ENCODE data around the gene SIAH2.

SIAH2 gene

DNA sequence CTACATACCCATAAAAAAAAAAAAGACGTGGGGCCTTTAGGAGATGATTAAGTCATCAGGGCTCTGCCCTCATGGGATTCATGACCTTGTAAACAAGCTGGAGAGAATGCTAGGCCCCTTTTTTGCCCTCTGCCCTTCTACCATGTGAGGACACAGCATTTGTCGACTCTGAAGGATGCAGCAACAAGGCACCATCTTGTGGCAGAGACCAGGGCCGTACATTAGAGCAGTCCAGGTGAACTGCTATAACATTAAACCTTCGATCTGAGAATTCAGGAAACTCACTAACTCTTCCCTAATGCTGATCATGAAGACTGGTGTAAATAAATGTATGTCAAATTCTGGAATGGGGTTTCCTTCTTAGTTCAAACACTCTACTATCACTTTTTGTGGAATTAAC is 30.7 kb upstream of the SIAH2 start:
- ATAC-seq (ENCODE audit: low read depth) (no peak), DNase-seq (ENCODE audit: low spot score) (no peak)
- Histone ChIP-seq H3K27me3 (ENCODE audit: insufficient read depth, poor library complexity, severe bottlenecking) (no peaks in the 10 kb centered on the region), H3K9me3 (ENCODE audit: severe bottlenecking) (no peaks in the 10 kb centered on the region), H3K4me1 (ENCODE audit: insufficient read depth, poor library complexity, severe bottlenecking) (no peaks in the 10 kb centered on the region), H3K36me3 (ENCODE audit: low read depth) (no peaks in the 10 kb centered on the region), H3K4me3 (ENCODE audit: severe bottlenecking) (no peak overlapping the region), H3K27ac (ENCODE audit: poor library complexity, severe bottlenecking) (no peak overlapping the region)
- no peak for TF ChIP-seq CTCF (IDR thresholded peaks at IDR 0.05; ENCODE audit: poor library complexity, severe bottlenecking)

GRCh38 chr3:150790629-150791028 is 27.7 kb upstream of the SIAH2 start:
- Histone ChIP-seq H3K27me3 (ENCODE audit: insufficient read depth, poor library complexity, severe bottlenecking) (no peaks in the 10 kb centered on the region), H3K27ac (ENCODE audit: poor library complexity, severe bottlenecking) (no peak overlapping the region)
- TF ChIP-seq CTCF (IDR thresholded peaks at IDR 0.05; ENCODE audit: poor library complexity, severe bottlenecking): no peak

GRCh38 chr3:150789451-150789850 is 26.5 kb upstream of the SIAH2 start:
- H3K4me3 ChIP-seq (ENCODE audit: severe bottlenecking): no peak overlapping the region
- no peaks in the 10 kb centered on the region for H3K36me3 ChIP-seq (ENCODE audit: low read depth)
- DNase-seq (ENCODE audit: low spot score): no peak
- TF ChIP-seq CTCF (IDR thresholded peaks at IDR 0.05; ENCODE audit: poor library complexity, severe bottlenecking): no peak
- ATAC-seq (ENCODE audit: low read depth): no peak
- H3K27ac ChIP-seq (ENCODE audit: poor library complexity, severe bottlenecking): no peak overlapping the region
- peaks cover 24% of the 10 kb centered on the region for H3K4me1 ChIP-seq (ENCODE audit: insufficient read depth, poor library complexity, severe bottlenecking)
- H3K27me3 ChIP-seq (ENCODE audit: insufficient read depth, poor library complexity, severe bottlenecking): no peaks in the 10 kb centered on the region
- H3K9me3 ChIP-seq (ENCODE audit: severe bottlenecking): no peaks in the 10 kb centered on the region

More at GRCh38 chr3:150790629-150791028, 27.7 kb upstream of the SIAH2 start:
- peaks cover 14% of the 10 kb centered on the region for H3K4me1 ChIP-seq (ENCODE audit: insufficient read depth, poor library complexity, severe bottlenecking)
- no peak for ATAC-seq (ENCODE audit: low read depth)
- no peaks in the 10 kb centered on the region for H3K9me3 ChIP-seq (ENCODE audit: severe bottlenecking)
- no peak overlapping the region for H3K4me3 ChIP-seq (ENCODE audit: severe bottlenecking)
- H3K36me3 ChIP-seq (ENCODE audit: low read depth): no peaks in the 10 kb centered on the region
- no peak for DNase-seq (ENCODE audit: low spot score)

DNA sequence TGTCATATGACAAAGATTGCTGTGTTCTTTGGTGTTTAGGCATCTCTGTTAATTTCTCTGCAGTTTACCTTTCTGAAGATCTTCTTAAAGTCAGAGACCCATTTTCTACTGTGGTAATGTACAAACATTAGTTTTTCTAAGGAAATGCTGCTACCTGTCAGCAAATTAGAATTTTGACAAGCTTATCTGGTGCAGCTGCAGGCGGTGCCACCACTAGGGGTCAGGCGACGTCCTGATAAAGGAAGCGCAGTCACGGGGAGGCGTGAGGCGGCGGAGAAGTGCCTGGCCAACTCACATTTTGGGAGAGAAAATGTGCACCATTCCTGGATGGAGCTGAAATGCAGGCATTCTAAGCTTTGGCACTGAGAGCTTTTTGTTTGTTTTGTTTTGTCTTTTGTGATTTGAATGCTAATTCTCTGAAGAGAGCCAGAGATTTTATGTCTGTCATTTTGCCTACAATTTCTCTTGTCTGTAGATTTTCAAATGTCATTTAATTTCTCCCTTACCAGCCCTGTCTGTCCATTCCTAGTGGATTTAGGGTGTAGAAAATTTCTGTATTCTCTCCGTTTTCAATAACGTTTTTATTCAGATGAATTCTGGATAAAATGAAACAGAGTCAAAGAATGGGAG is 24.9 kb upstream of the SIAH2 start:
- H3K9me3 ChIP-seq (ENCODE audit: severe bottlenecking): no peaks in the 10 kb centered on the region
- ATAC-seq (ENCODE audit: low read depth) (peak; percentile 49; the same call in 1 of the 3 replicates), DNase-seq (ENCODE audit: low spot score) (no peak)
- no peaks in the 10 kb centered on the region for H3K36me3 ChIP-seq (ENCODE audit: low read depth)
- H3K27ac ChIP-seq (ENCODE audit: poor library complexity, severe bottlenecking): no peak overlapping the region
- H3K27me3 ChIP-seq (ENCODE audit: insufficient read depth, poor library complexity, severe bottlenecking): no peaks in the 10 kb centered on the region
- TF ChIP-seq CTCF (IDR thresholded peaks at IDR 0.05; ENCODE audit: poor library complexity, severe bottlenecking): peak; percentile 79
- H3K4me3 ChIP-seq (ENCODE audit: severe bottlenecking): no peak overlapping the region
- peaks cover 29% of the 10 kb centered on the region for H3K4me1 ChIP-seq (ENCODE audit: insufficient read depth, poor library complexity, severe bottlenecking)

GRCh38 chr3:150786791-150787190 is 23.8 kb upstream of the SIAH2 start:
- Histone ChIP-seq H3K27me3 (ENCODE audit: insufficient read depth, poor library complexity, severe bottlenecking) (no peaks in the 10 kb centered on the region), H3K36me3 (ENCODE audit: low read depth) (no peaks in the 10 kb centered on the region), H3K27ac (ENCODE audit: poor library complexity, severe bottlenecking) (peak overlapping the region; percentile 76), H3K4me1 (ENCODE audit: insufficient read depth, poor library complexity, severe bottlenecking) (peaks cover 29% of the 10 kb centered on the region), H3K9me3 (ENCODE audit: severe bottlenecking) (no peaks in the 10 kb centered on the region), H3K4me3 (ENCODE audit: severe bottlenecking) (no peak overlapping the region)
- ATAC-seq (ENCODE audit: low read depth) (peak; percentile 72), DNase-seq (ENCODE audit: low spot score) (no peak)
- no peak for TF ChIP-seq CTCF (IDR thresholded peaks at IDR 0.05; ENCODE audit: poor library complexity, severe bottlenecking)
